Nephron progenitor cell (in vitro differentiated cells): Measurements from ENCODE around the gene NRP2.

Experiments
- DNase-seq: peaks from one replicate; pipeline ENCODE4 v3.0.0; 2021
- H3K27ac Mint-ChIP-seq: 2 replicates; pipeline ENCODE4 v1.8.0; 2021; ENCODE audit warnings: mild to moderate bottlenecking, moderate library complexity, mixed read lengths
- H3K27me3 Mint-ChIP-seq: 2 replicates; pipeline ENCODE4 v1.8.0; 2021; ENCODE audit warnings: mild to moderate bottlenecking, low read depth, mixed read lengths; ENCODE audit not compliant: poor library complexity
- H3K36me3 Mint-ChIP-seq: 2 replicates; pipeline ENCODE4 v1.8.0; 2021; ENCODE audit warnings: low read depth, mixed read lengths
- H3K4me1 Mint-ChIP-seq: 2 replicates; pipeline ENCODE4 v1.8.0; 2021; ENCODE audit warnings: mixed read lengths
- H3K4me3 Mint-ChIP-seq: 2 replicates; pipeline ENCODE4 v1.8.0; 2021; ENCODE audit warnings: mild to moderate bottlenecking, moderate library complexity, mixed read lengths
- H3K9me3 Mint-ChIP-seq: 2 replicates; pipeline ENCODE4 v1.8.0; 2021; ENCODE audit warnings: mild to moderate bottlenecking, moderate library complexity, mixed read lengths
- TF ChIP-seq, protein P1 (sequence below): fragments of 200-600 bp; sonication (generic); IDR thresholded peaks from 2 replicates; pipeline ENCODE4 v1.5.0; 2021; ENCODE audit warnings: antibody characterized with exemption

Gene NRP2

DNA sequence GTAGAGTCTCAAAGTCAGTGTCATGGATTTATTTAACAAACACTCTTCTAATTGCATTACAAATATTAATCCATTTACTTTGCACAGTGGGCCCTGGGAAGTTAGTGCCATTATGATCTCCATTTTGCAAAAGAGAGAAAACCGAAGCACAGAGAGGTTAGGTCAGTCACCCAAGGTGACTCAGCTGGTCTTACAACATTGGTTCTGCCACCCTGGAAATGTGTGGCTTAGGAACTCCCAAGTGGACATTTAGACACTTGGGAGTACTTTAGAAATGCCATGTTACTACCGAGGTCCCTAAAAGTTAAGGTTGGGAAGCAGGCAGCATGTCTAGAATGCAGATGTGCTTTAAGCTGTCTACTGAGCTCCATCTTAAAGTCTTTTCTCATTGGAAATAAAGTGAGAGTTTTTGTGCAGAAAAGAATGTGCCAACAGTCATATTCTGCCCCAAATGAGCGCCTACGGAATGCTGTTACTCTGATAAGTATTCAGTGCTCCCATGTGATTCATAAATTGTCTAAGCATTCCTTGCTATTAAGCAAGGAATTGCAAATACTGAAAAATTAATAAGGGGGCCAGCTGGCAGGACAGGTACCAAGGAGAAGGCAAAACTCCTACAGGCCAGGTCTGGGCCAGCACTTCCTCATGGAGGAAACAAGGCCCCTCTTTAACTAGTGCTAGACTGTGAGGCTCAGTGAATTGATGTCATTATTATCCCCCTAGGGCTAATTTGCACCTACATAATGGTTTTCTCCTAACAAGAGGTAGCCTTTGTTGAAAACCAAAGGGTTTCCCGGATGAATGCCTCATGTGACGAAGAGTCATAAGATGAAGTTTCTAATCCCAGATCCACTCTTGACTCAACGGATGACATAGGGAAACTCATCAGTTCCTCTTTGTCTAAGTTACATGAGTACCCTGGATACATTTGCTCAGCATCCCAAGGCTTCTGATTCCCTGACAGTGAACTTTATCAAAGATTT, 16.3 kb downstream of the NRP2 start:
- TF ChIP-seq, protein P1, sequence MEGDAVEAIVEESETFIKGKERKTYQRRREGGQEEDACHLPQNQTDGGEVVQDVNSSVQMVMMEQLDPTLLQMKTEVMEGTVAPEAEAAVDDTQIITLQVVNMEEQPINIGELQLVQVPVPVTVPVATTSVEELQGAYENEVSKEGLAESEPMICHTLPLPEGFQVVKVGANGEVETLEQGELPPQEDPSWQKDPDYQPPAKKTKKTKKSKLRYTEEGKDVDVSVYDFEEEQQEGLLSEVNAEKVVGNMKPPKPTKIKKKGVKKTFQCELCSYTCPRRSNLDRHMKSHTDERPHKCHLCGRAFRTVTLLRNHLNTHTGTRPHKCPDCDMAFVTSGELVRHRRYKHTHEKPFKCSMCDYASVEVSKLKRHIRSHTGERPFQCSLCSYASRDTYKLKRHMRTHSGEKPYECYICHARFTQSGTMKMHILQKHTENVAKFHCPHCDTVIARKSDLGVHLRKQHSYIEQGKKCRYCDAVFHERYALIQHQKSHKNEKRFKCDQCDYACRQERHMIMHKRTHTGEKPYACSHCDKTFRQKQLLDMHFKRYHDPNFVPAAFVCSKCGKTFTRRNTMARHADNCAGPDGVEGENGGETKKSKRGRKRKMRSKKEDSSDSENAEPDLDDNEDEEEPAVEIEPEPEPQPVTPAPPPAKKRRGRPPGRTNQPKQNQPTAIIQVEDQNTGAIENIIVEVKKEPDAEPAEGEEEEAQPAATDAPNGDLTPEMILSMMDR = no peak
- DNase-seq = no peak
- Mint-ChIP-seq H3K4me3 (no peak overlapping the region), H3K27me3 (no peaks in the 10 kb centered on the region), H3K36me3 (peaks cover 18% of the 10 kb centered on the region), H3K9me3 (no peaks in the 10 kb centered on the region), H3K4me1 (peaks cover 95% of the 10 kb centered on the region), H3K27ac (no peak overlapping the region)

DNA sequence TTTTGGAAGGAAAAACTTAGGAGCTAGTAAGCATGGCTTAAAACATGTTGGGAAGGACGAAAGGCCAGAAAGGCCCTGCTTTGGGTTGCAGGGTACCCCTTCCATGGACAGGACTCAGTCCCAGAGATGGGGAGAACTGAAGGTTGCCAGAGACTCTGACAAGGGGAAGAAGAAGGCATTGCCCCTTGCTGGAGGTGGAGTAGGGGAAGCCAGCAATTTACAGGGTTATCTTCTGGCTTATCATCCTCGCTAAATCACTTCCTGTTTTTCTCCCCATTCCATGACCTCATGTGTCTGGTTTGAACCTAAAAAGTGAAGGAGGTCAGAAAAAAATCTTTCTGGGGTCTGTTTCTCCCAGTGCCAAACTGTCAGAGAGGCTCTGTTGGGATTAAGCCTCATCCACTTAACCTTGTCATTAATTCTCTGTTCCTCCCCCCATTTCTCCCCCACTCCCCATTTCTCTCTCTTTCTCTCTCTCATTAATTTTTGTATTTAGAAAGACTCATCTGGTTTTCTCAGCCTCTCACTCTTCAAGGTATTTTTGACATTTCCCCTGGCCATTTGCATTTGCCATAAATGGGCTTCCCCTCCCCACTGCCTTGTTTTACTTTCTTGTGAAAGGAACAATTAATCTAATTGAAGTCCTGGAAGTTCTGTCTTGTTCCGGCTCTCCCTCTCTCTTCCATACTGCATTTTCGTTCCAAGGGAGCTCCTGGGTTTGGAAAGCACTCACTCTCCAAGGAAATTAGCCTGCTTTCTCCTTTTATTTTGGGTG, 17.4 kb downstream of the NRP2 start:
- Mint-ChIP-seq H3K4me1 (peaks cover 94% of the 10 kb centered on the region), H3K4me3 (no peak overlapping the region), H3K27me3 (no peaks in the 10 kb centered on the region), H3K9me3 (no peaks in the 10 kb centered on the region), H3K36me3 (peaks cover 16% of the 10 kb centered on the region), H3K27ac (no peak overlapping the region)
- DNase-seq = no peak
- TF ChIP-seq, protein P1 = no peak

DNA sequence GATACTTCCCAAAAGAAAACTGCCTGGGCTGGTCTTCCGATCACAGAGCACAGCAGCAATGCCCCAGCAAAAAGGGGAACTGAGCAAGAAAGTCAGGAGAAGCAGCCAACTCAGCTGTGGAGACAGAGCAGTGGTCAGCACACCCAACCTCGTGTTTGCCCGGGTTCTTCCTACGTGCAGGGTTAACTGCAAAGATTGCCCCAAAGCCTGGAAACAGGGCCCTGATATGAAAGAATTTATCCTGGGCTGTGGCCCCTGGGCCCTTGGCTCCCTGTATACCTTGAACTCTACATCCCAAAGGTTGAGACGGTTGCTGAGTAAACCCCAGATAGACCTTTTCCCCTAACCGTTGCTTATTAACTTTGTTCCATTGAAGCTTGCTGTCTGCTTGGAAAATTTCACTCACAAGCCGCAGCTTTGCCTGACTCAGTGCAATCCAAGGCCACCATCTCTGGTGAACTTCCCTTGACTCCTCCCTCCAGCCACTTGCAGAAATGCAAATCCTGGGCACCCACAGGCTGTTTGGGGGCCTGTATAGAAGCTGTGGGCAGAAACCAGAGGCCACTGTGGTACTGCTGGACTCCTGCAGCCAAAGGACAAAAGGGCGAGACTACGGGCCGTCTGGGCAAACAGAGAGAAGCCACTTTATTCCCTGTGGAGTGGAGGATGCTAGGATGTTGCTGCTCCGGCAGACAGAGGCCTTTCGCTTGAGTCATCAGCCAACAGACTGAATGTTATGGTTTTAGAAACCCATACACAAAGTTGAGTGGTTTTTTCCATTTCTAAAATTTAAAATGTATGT, 18.2 kb downstream of the NRP2 start:
- TF ChIP-seq, protein P1 = no peak
- Mint-ChIP-seq H3K4me3 (no peak overlapping the region), H3K27ac (no peak overlapping the region), H3K27me3 (no peaks in the 10 kb centered on the region), H3K4me1 (peaks cover 92% of the 10 kb centered on the region), H3K9me3 (no peaks in the 10 kb centered on the region), H3K36me3 (peaks cover 16% of the 10 kb centered on the region)
- DNase-seq = no peak

DNA sequence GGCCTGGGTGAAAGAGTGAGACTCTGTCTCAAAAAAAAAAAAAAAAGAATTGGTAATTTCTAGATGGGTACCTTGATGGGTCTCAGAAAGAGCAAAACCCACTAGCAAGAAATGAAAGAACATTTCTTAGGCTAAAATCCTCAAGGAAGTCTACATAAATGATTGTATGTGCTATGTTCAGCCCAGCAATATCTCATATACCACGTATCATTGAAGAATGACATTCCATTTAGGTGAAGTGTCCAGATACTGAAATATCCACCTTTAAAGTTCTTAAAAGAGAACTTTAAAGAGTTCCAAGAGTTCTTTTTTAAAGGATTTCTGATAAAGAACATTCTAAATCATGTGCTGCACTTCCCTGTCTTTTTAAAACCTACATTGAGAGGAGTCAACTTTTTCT, 19.2 kb downstream of the NRP2 start:
- no peaks in the 10 kb centered on the region for H3K27me3 Mint-ChIP-seq
- H3K4me1 Mint-ChIP-seq = peaks cover 92% of the 10 kb centered on the region

DNA sequence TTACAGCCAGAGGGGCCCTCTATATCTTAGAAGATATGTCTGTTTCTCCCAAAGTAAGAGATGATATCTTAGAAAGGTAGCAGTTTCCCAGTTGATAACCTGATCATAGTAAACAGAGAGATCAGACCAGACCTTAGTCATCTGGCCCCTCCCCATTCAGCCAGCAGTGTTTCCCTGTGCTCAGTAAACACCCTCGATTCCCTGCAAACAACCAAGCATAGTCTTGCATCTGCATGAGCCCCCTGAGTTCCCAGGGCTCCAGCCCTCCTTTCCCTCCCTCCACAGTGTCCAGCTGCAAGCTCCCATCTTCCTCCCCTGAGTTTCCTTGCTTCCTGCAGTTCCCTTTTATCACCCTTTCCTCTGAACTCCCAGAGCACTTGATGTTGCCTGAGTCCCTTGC, 20.3 kb downstream of the NRP2 start:
- H3K27ac Mint-ChIP-seq = no peak overlapping the region
- no peaks in the 10 kb centered on the region for H3K27me3 Mint-ChIP-seq
- DNase-seq = no peak
- H3K36me3 Mint-ChIP-seq = peaks cover 9% of the 10 kb centered on the region
- peaks cover 92% of the 10 kb centered on the region for H3K4me1 Mint-ChIP-seq
- TF ChIP-seq, protein P1 = no peak
- H3K9me3 Mint-ChIP-seq = no peaks in the 10 kb centered on the region
- no peak overlapping the region for H3K4me3 Mint-ChIP-seq

More for the DNA sequence above, 19.2 kb downstream of the NRP2 start:
- Mint-ChIP-seq H3K9me3 (no peaks in the 10 kb centered on the region), H3K4me3 (no peak overlapping the region), H3K36me3 (peaks cover 16% of the 10 kb centered on the region), H3K27ac (no peak overlapping the region)
- TF ChIP-seq, protein P1 = no peak
- DNase-seq = no peak
